Heart right ventricle (tissue), 16 donors: Measurements from ENCODE around the gene GYG1. TPM values are rescaled to one million over a fixed set of nuclear protein-coding genes. Genes with fewer than 3 reads are reported as not detected.

Source experiments
- ATAC-seq, 8 donors: fragments of 200-7000 bp; cut with Tn5 transposase; one replicate each; pipeline ENCODE4 v1.9.1; 2020; ENCODE audit warnings: mild to moderate bottlenecking in 8 of 8, moderate library complexity in 8 of 8, moderate number of reproducible peaks in 1 of 8
- DNase-seq, 2 donors: peaks; one replicate each; pipeline ENCODE4 v3.0.0-alpha.2; 2020
- H3K27ac ChIP-seq, 10 donors: fragments of 200-600 bp; sonication (generic) in 2 of 10; one replicate each; pipeline versions ENCODE4 v1.5.0 to v1.8.0; 2020 to 2022; ENCODE audit warnings: mild to moderate bottlenecking in 3 of 10
- H3K27me3 ChIP-seq, 7 donors: fragments of 200-600 bp; one replicate each; pipeline ENCODE4 v1.8.0; 2021 to 2022; ENCODE audit warnings: mild to moderate bottlenecking in 2 of 7
- H3K36me3 ChIP-seq, 9 donors: fragments of 200-600 bp; sonication (generic) in 1 of 9; one replicate each; pipeline versions ENCODE4 v1.5.0 to v1.8.0; 2020 to 2022; ENCODE audit warnings: mild to moderate bottlenecking in 2 of 9
- H3K4me1 ChIP-seq, 9 donors: fragments of 200-600 bp; sonication (generic) in 1 of 9; one replicate each; pipeline versions ENCODE4 v1.5.0 to v1.8.0; 2020 to 2022; ENCODE audit warnings: mild to moderate bottlenecking in 4 of 9
- H3K4me3 ChIP-seq, 10 donors: fragments of 200-600 bp; sonication (generic) in 2 of 10; one replicate each; pipeline versions ENCODE4 v1.5.0 to v1.8.0; 2020 to 2022; ENCODE audit warnings: mild to moderate bottlenecking in 7 of 10, moderate library complexity in 2 of 10
- H3K9me3 ChIP-seq, 11 donors: fragments of 200-600 bp in 10 of 11; sonication (generic) in 2 of 11; one replicate each; pipeline versions ENCODE4 v1.5.0 to v1.8.0; 2013 to 2022; ENCODE audit warnings: mild to moderate bottlenecking in 2 of 11, control low read depth in 1 of 11, moderate library complexity in 1 of 11
- WGBS, 2 donors: extraction: QIAGEN DNeasy Blood & Tissue Kit; methylation state at CpG; one replicate each; pipeline ENCODE4 v1.1.7; 2013; ENCODE audit warnings: inconsistent platforms in 1 of 2; 5-methylcytosine and 5-hydroxymethylcytosine counted together
- intact Hi-C, 10 donors: fragments of 100-400 bp; cut with DNase I; formaldehyde crosslinking; loops; one replicate each; pipeline versions ENCODE4 v1.11.1 to v1.14.2; 2022
- polyA plus RNA-seq, 2 donors: library from polyadenylated mRNA; stranded (reverse); fragments of 200-250 nt; gene quantifications; one replicate each; pipeline ENCODE4 v1.2.3, GENCODE V29; 2013
- total RNA-seq, 10 donors: library from RNA; stranded (reverse); fragmentation: NEBNext Ultra II Directional in 3 of 10; extraction: Animal tissue kit (Norgen Biotek cat#: 25700) in 3 of 10; gene quantifications; one replicate each; pipeline versions ENCODE4 v1.2.1 to v1.2.4, GENCODE V29; 2021 to 2023
- TF ChIP-seq, protein P1 (sequence below), 9 donors: fragments of 200-600 bp; sonication (generic) in 2 of 9; IDR thresholded peaks; one replicate each; pipeline versions ENCODE4 v1.5.0 to v1.8.0; 2021 to 2022; ENCODE audit warnings: antibody characterized with exemption in 9 of 9, mild to moderate bottlenecking in 5 of 9, moderate library complexity in 1 of 9
- donor health status: Arrhythmogenic right ventricular cardiomyopathy.
- donor health status: ischemic (EF 13 %, LVEDD 7.1; RV severe dilation, severe dysfunction).
- donor health status: healthy with polysubstance abuse.
- donor health status: DM: no; HTN: yes; CAD: no.
- donor health status: DM: no; HTN: no; CAD: no.
- donor health status: ischemic (EF 25% LVEDD 6.9; RV normal size, moderate dysfunction).
- donor health status: ischemic (EF 25% LVEDD 5.7; RV mildly dilated, moderate dysfunction).
- donor health status: healthy.
- donor health status: DM: yes; HTN: yes; CAD: no.
- donor health status: Ischemic cardiomyopathy.
- donor health status: ischemic (EF 35%, LVEDD 5.7; RV mildly dilated, moderate dysfunction).
- donor health status: nonischemic (EF 11% LVEDD 7.7; RV severe dilation, severe dysfunction).
- donor health status: DM: yes; HTN: yes; CAD: no.
- donor health status: PGD.
- donor health status: ischemic (EF 29% LVEDD 5.4; RV normal size, mild dysfunction).
- donor health status: nonischemic (EF 23%, LVEDD 6.1; RV moderate dilation, normal function).

The GYG1 gene
- total and polyA plus RNA-seq, 12 donors, result 56.5 to 210 (median 154) TPM

DNA sequence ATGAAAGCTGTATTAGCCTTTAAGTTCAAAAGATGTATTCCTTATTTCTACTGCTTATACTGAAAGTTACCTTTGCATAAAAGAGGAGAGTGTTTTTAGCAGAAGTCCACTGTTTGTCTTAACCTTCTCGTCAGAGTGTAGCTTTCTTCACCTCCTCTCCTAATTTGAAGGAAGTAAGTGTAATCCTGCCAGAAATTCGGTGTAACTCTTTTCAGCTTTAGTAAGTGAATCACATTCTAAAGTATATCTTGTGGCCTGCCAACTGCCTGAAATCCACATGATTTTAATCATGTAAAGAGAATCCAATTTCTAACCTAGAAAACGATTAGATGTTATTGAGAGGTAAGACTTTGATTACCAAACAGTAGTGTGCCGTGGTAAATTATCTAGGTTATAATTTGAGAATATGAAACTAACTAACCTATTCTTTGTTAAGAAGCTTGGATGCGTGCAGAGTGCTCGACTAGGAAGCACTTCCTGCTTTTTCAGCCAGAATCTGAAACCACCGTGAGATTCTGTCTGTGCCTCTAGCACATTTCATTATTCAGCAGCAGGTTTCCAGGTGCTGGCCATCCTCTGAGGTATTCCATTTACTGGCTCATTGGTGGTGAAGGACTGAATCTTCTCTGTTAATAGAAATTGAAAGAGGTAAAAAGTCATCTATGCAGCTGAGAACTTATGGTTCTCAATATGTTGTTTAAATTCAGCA lies 7.5 kb downstream of the GYG1 start:
- H3K9me3 ChIP-seq, result no peaks in the 10 kb centered on the region
- DNase-seq (no peak), ATAC-seq (peak in 1 of 8 donors; percentile 27)
- 19 to 20% methylated on average over 7 of the region's 7 CpGs for WGBS, 2 donors
- H3K4me3 ChIP-seq, result peak overlapping the region in 1 of 10 donors; percentile 6
- TF ChIP-seq, protein P1, sequence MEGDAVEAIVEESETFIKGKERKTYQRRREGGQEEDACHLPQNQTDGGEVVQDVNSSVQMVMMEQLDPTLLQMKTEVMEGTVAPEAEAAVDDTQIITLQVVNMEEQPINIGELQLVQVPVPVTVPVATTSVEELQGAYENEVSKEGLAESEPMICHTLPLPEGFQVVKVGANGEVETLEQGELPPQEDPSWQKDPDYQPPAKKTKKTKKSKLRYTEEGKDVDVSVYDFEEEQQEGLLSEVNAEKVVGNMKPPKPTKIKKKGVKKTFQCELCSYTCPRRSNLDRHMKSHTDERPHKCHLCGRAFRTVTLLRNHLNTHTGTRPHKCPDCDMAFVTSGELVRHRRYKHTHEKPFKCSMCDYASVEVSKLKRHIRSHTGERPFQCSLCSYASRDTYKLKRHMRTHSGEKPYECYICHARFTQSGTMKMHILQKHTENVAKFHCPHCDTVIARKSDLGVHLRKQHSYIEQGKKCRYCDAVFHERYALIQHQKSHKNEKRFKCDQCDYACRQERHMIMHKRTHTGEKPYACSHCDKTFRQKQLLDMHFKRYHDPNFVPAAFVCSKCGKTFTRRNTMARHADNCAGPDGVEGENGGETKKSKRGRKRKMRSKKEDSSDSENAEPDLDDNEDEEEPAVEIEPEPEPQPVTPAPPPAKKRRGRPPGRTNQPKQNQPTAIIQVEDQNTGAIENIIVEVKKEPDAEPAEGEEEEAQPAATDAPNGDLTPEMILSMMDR (IDR thresholded peaks at IDR 0.05), result no peak
- H3K27me3 ChIP-seq, result no peaks in the 10 kb centered on the region
- peaks cover 0 to 91% (median 24%) of the 10 kb centered on the region in 9 donors for H3K36me3 ChIP-seq
- intact Hi-C loops, result loop anchor here in 1 of 10 donors (10.0 kb wide), 1 partner anchor 1606 kb away; the partner anchor contains the start of gene SELENOT
- peaks cover 4 to 52% (median 25%) of the 10 kb centered on the region in 9 donors for H3K4me1 ChIP-seq
- H3K27ac ChIP-seq, result peak overlapping the region in 7 of 10 donors; percentile 36 to 65 (median 57)

DNA sequence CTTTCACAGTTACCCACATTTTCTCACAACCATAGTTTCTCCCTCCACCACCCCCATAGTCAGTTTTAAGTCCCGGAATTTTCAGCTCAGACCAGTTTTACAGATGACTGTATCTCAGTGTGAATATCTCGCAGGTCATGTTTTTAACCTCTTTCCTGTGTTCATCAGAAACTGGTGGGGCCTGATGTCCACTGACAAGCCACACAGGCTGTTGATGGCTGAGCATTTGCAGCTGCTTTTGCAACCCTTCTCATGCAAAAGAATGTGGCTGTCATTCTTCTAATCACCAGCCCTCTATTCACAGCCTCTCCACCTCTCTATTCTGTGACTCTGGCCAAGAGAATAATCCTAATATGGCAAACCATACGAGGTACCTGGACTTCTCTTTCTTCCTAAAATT lies 8.5 kb downstream of the GYG1 start:
- TF ChIP-seq, protein P1 (IDR thresholded peaks at IDR 0.05), result no peak
- Histone ChIP-seq H3K27ac (peak overlapping the region in 7 of 10 donors; percentile 40 to 65 (median 59)), H3K4me1 (peaks cover 4 to 61% (median 30%) of the 10 kb centered on the region in 9 donors), H3K4me3 (no peak overlapping the region), H3K36me3 (peaks cover 0 to 89% (median 19%) of the 10 kb centered on the region in 9 donors), H3K9me3 (no peaks in the 10 kb centered on the region), H3K27me3 (no peaks in the 10 kb centered on the region)
- intact Hi-C loops, result loop anchor here in 1 of 10 donors (10.0 kb wide), 1 partner anchor 1605 kb away; the partner anchor contains the start of gene SELENOT
- WGBS, 2 donors, result 35 to 66% methylated on average over 3 of the region's 3 CpGs
- DNase-seq (no peak), ATAC-seq (peak in 6 of 8 donors; percentile 50 to 80 (median 65))

DNA sequence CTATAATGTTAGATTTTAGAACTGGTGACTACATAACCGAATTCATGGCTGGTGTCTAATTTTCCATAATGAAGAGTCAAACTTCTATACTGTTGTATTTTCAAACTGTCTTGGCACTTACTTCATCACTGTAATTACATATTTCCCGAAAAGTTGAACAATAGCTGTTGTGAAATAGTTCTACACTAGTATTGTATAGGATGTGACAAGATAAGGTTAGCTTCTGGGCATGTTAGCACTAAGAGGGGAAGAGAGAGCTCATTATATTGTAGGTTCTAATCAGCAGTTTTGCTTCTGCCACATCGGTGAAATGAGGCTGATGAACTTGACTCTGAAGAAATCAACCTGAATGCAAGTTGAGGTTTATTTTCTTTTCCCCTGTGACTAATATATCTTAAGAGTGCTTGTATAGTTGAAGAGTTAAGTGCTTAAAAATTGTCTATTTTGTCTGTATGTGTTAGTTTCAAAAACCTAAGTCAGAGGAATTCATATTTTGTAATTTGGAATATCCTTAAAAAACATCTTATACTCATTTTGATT lies 8.9 kb downstream of the GYG1 start:
- no peaks in the 10 kb centered on the region for H3K27me3 ChIP-seq
- peaks cover 4 to 66% (median 31%) of the 10 kb centered on the region in 9 donors for H3K4me1 ChIP-seq
- intact Hi-C loops, result no loop called here
- ATAC-seq, result peak in 1 of 8 donors; percentile 38
- TF ChIP-seq, protein P1 (IDR thresholded peaks at IDR 0.05), result no peak
- no peak for DNase-seq
- H3K27ac ChIP-seq, result peak overlapping the region in 6 of 10 donors; percentile 40 to 65 (median 58)
- 55 to 56% methylated on average over 3 of the region's 3 CpGs for WGBS, 2 donors
- H3K4me3 ChIP-seq, result no peak overlapping the region
- peaks cover 0 to 89% (median 16%) of the 10 kb centered on the region in 9 donors for H3K36me3 ChIP-seq
- no peaks in the 10 kb centered on the region for H3K9me3 ChIP-seq

DNA sequence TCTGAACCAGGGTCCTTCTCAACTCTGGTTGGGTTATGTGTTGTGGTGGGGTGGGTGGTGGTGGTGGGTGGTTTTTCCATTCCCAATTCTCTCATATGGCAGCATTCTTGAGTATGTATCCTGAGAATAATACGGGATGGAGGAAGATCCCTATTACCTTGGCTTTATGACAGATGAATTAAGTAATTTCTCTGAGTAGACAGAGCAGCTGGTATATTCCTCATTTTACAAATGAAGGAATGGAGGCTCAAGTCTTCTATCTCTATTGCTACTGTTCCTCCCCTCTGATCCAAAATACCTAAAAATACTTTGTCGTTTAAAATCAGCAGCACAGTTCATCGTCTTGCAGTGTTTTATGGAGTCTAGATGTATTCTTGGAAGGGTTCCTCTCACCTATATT lies 10.4 kb downstream of the GYG1 start:
- WGBS, 2 donors, result 74 to 75% methylated on average over 3 of the region's 3 CpGs
- TF ChIP-seq, protein P1 (IDR thresholded peaks at IDR 0.05), result no peak
- ATAC-seq, result no peak
- Histone ChIP-seq H3K9me3 (no peaks in the 10 kb centered on the region), H3K4me3 (no peak overlapping the region), H3K36me3 (peaks cover 0 to 89% (median 12%) of the 10 kb centered on the region in 9 donors), H3K4me1 (peaks cover 4 to 65% (median 31%) of the 10 kb centered on the region in 9 donors), H3K27ac (no peak overlapping the region), H3K27me3 (no peaks in the 10 kb centered on the region)
- no peak for DNase-seq
- intact Hi-C loops, result no loop called here
